ENCODE results near the gene NFYB.

DNA sequence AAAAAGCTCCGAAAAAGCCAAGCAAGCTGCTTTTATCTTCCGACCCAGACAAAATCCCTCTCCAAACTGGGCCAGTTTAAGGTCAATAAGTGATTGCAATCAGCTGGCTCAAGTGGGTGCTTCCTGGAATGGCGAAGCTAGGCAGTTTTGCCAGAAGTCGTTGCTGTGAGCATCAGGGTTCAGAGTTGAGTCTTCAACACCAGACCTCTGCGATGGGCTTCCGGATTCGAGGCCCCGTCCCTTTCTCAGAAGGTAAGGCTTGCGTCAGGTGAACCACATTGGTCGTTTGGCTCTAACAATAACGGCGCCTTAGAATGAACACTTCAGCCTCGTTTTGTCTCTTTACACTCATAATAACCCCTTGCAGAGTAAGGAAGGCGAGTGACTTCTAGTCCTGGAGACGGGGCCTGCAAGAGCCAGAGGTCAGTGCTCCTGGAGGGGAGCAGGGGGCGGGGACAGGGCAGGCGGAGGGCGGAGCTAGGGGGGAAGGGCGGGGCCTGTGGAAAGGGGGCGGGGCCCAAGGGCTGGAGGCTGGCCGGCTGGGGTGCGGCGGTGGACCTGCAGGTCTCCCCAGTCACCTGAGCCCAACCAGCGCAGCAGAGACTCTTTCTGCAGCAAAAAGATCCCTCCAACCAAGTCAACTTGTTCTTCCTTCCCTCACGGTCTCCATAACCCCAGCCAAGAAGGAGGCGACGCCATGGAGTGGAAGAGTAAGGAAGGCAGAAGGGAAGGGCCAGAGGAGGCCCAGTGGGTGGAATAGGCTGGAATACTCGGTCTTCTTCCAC lies 34.0 kb upstream of the NFYB start:
- TF ChIP-seq SRF (IDR thresholded peaks at IDR 0.05; ENCODE audit: low read depth) (no peak), JUND (IDR thresholded peaks at IDR 0.05) (no peak), SIN3A (IDR thresholded peaks at IDR 0.05; ENCODE audit: low read depth) (no peak), POLR2AphosphoS5 (IDR thresholded peaks at IDR 0.05; ENCODE audit: low read depth, low read length) (no peak)
- TF ChIP-seq, protein P1, sequence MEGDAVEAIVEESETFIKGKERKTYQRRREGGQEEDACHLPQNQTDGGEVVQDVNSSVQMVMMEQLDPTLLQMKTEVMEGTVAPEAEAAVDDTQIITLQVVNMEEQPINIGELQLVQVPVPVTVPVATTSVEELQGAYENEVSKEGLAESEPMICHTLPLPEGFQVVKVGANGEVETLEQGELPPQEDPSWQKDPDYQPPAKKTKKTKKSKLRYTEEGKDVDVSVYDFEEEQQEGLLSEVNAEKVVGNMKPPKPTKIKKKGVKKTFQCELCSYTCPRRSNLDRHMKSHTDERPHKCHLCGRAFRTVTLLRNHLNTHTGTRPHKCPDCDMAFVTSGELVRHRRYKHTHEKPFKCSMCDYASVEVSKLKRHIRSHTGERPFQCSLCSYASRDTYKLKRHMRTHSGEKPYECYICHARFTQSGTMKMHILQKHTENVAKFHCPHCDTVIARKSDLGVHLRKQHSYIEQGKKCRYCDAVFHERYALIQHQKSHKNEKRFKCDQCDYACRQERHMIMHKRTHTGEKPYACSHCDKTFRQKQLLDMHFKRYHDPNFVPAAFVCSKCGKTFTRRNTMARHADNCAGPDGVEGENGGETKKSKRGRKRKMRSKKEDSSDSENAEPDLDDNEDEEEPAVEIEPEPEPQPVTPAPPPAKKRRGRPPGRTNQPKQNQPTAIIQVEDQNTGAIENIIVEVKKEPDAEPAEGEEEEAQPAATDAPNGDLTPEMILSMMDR (IDR thresholded peaks at IDR 0.05 in 2 of 3, conservative IDR thresholded peaks at IDR 0.05 in 1 of 3; ENCODE audit: borderline replicate concordance in 1 of 3, insufficient read depth in 1 of 3, low read depth in 2 of 3, low read length in 2 of 3) = no peak
